Measurements from ENCODE around the gene PPAT.
"Not testable (repeated sequence)": the region's sequence is repeated elsewhere in the genome, so short reads cannot be mapped to it uniquely, and the experiment has no call there.

PPAT gene

GRCh38 chr4:56374956-56375355 lies 60.5 kb downstream of the PPAT start:
- no peak for DNase-seq

DNA sequence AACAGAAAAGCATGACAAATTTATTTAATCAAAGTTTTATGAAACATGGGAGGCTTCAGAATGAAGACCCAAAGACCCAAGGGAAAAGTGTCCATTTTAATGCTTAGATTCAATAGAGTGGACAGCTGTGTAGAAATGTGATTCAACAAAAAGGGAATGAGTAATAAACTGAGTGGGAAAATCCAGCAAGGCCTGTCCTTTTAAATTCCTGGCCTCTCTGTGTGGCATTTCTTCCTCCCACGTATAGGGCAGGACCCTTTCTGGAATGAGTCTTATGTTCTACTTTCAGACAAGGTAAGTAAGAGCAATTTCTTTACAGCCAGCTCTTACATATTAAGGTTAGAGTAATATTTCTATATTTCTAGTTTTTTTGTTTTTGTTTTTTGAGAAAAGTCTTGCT lies 62.6 kb downstream of the PPAT start:
- DNase-seq: no peak

DNA sequence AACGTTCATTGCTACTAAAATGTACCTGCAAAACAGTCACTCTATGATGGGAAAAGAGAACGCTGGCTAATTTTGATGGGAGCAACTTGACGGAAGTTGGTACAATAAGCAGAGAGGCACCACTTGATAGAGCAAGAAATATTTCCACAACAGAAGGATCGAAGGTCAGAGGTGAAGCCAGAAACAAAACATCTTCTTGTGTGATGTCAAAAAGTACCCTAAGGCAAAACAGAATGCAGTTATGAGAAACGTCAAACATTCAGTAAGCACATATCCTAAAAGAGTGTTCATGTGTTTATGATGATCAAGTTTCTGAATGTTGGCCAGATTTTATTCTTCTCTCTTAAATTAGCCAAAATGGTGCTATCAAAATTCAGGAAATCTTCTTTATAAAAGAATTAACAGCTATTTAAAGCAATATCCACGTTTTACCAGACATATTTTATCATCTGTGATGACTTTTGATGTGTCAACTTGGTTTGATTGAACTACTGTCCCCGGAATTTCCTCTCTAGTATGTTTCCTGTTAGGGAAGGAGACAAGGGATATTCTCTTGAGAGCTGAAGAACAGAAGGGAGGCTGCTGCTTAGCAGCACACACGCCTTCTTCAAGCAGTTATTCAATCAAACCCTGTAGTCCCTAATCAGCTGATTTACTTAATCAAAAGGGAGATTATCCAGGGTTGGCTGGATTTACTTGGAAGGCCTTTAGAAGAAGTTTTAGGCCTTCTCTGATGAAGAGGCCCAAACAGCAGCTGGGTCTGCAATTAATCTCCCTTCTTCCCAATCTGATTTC lies 63.8 kb downstream of the PPAT start:
- DNase-seq: no peak

GRCh38 chr4:56370377-56370776 lies 65.0 kb downstream of the PPAT start:
- no peak for DNase-seq

DNA sequence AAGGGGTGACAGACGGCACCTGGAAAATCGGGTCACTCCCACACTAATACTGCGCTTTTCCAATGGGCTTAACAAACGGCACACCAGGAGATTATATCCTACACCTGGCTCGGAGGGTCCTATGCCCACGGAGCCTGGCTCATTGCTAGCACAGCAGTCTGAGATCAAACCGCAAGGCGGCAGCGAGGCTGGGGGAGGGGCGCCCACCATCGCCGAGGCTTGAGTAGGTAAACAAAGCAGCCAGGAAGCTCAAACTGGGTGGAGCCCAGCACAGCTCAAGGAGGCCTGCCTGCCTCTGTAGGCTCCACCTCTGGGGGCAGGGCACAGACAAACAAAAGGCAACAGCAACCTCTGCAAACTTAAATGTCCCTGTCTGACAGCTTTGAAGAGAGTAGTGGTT lies 72.4 kb downstream of the PPAT start:
- not testable (repeated sequence) for DNase-seq

DNA sequence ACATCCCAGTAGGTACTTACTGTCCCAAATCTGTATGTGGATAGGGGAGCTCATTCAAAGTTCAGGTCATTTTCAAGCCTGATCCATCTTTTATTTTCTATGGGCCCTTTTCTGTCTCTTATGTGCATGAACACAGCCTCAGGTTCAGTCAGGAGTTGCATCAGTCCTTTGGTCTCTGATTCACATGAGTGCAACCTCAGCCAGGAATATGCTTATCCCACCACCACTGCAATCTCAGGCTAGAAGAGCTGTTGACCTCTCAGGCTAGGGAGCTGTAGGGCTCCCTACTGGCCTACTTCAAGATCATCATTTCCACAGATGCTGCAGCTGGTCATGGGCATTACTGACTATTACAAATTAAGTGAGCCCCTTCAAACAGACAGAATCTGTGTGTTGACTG lies 75.3 kb downstream of the PPAT start:
- DNase-seq: no peak

GRCh38 chr4:56356650-56357049 lies 78.8 kb downstream of the PPAT start:
- DNase-seq: no peak

GRCh38 chr4:56348576-56348975 lies 86.8 kb downstream of the PPAT start:
- no peak for DNase-seq

DNA sequence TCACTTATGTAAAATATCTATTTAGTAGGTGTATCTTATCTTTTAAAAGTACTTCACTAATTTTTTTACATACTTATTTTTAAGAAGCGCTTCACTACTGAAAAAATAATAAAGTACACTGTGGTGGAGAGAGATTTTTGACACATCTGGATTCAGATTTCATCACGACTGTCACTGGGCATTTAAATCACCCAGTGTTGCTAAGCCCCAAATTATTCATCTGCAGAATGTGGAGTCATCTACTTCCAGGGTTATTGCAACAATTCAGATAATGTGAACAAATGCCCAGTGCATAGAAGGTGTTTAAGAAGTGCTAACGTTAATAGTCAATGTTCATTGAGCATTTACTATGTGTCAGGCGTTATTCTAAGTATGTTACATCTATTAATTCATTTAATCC lies 90.0 kb downstream of the PPAT start:
- DNase-seq: no peak

Measured in CD4-positive, alpha-beta T cell treated with Interferon gamma for 1 hour (primary cell).